ENCODE data around the gene KRTCAP3.
"Not testable (repeated sequence)": the region's sequence is repeated elsewhere in the genome, so short reads cannot be mapped to it uniquely, and the experiment has no call there.

Gene KRTCAP3

DNA sequence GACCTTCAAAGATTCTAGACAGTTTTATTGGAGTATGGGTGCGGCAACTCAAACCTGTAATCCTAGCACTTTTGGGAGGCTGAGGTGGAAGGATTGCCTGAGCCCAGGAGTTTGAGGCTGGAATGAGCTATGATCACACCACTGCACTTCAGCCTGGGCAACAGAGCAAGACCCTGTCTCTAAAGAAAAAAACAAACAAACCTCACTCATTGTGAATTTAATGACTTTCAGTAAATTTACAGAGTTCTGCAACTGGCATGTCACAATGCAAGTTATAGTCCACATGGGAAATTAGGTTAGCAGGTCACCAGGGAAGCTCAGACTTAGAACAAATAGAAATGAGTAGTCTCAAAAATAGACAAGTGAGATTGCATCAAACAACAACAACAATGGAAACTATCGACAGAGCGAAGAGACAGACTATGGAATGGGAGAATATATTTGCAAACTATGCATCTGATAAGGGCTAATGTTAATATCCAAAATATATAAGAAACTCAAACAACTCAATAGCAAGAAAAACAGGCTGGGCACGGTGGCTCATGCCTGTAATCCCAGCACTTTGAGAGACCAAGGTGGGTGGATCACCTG lies 20.4 kb upstream of the KRTCAP3 start:
- ChIA-PET CTCF (no interaction called here), POLR2A (no interaction called here)
- DNase-seq (ENCODE audit: low read depth, low spot score), result no peak
- no peak overlapping the region for H3K4me3 ChIP-seq (ENCODE audit: low read depth, low read length)
- TF ChIP-seq, protein P1, sequence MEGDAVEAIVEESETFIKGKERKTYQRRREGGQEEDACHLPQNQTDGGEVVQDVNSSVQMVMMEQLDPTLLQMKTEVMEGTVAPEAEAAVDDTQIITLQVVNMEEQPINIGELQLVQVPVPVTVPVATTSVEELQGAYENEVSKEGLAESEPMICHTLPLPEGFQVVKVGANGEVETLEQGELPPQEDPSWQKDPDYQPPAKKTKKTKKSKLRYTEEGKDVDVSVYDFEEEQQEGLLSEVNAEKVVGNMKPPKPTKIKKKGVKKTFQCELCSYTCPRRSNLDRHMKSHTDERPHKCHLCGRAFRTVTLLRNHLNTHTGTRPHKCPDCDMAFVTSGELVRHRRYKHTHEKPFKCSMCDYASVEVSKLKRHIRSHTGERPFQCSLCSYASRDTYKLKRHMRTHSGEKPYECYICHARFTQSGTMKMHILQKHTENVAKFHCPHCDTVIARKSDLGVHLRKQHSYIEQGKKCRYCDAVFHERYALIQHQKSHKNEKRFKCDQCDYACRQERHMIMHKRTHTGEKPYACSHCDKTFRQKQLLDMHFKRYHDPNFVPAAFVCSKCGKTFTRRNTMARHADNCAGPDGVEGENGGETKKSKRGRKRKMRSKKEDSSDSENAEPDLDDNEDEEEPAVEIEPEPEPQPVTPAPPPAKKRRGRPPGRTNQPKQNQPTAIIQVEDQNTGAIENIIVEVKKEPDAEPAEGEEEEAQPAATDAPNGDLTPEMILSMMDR (IDR thresholded peaks at IDR 0.05; ENCODE audit: insufficient read depth, low read length, missing control alignments), result no peak

DNA sequence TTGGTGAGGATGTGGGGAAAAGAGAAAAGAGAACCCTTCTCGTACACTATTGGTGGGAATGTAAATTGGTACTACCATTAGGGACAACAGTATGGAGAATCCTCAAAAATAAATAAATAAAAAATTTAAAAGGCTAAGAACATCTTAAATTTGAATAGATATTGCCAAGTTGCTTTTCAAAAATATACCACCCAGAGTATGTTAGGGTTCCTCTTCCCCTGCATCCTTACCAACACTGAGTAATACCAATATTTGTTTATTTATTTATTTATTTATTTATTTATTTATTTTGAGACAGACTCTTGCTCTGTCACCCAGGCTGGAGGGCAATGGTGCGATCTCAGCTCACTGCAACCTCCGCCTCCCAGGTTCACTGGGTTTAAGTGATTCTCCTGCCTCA lies 19.2 kb upstream of the KRTCAP3 start:
- no peak for DNase-seq (ENCODE audit: low read depth, low spot score)
- POLR2A ChIA-PET, result no interaction called here
- no peak overlapping the region for H3K4me3 ChIP-seq (ENCODE audit: low read depth, low read length)
- CTCF ChIA-PET, result interaction anchor here (1.6 to 2.2 kb wide), 2 partner anchors 9 to 14 kb away, joined by 4 to 7 read pairs; partner anchors contain the start of gene PPM1G
- TF ChIP-seq, protein P1 (IDR thresholded peaks at IDR 0.05; ENCODE audit: insufficient read depth, low read length, missing control alignments), result no peak

DNA sequence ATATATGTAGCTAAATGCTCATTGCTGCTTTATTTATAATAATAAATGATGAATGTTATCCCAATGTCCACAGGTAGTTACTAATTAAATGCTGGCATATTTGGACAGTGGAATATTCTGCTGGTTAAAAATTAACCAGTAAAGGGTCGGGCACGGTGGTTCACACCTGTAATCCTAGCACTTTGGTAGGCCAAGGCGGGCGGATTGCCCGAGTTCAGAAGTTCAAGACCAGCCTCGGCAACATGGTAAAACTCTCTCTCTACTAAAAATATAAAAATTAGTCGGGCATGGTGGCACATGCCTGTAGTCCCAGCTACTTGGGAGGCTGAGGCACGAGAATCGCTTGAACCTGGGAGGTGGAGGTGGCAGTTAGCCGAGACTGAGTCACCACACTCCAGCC lies 17.1 kb upstream of the KRTCAP3 start:
- DNase-seq (ENCODE audit: low read depth, low spot score); H3K4me3 ChIP-seq (ENCODE audit: low read depth, low read length); POLR2A ChIA-PET: not testable (repeated sequence)
- CTCF ChIA-PET, result interaction anchor here (2.2 kb wide), 1 partner anchor 16 kb away, joined by 7 read pairs; the partner anchor contains the start of gene PPM1G

DNA sequence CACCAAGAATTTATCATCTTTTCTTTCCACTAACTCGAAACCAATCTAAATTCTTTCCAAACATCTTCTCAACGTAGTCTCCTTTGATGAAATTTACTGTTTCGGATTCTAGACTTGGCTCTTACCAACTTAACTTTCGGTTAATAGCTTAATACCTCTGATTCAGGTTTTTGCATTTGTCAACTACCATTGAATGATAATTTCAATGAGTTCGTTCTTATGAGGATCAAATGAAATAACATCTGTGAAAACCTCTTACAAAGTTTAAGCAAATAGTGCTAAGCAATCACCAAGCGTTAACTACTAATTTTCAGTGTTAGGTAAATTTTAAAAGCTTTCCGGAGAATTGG lies 14.3 kb upstream of the KRTCAP3 start:
- TF ChIP-seq, protein P1 (IDR thresholded peaks at IDR 0.05; ENCODE audit: insufficient read depth, low read length, missing control alignments), result no peak
- ChIA-PET CTCF (interaction anchor here (0.7 to 4.4 kb wide), 4 partner anchors 8 to 255 kb away, joined by 3 to 25 read pairs (median 4); no protein-coding TSS in a partner anchor), POLR2A (interaction anchor here (0.5 to 3.1 kb wide), 6 partner anchors 13 to 213 kb away, joined by 3 to 18 read pairs (median 5); partner anchors contain the start of genes PPM1G and ZNF513)
- H3K4me3 ChIP-seq (ENCODE audit: low read depth, low read length), result peak overlapping the region; percentile 82
- no peak for DNase-seq (ENCODE audit: low read depth, low spot score)

DNA sequence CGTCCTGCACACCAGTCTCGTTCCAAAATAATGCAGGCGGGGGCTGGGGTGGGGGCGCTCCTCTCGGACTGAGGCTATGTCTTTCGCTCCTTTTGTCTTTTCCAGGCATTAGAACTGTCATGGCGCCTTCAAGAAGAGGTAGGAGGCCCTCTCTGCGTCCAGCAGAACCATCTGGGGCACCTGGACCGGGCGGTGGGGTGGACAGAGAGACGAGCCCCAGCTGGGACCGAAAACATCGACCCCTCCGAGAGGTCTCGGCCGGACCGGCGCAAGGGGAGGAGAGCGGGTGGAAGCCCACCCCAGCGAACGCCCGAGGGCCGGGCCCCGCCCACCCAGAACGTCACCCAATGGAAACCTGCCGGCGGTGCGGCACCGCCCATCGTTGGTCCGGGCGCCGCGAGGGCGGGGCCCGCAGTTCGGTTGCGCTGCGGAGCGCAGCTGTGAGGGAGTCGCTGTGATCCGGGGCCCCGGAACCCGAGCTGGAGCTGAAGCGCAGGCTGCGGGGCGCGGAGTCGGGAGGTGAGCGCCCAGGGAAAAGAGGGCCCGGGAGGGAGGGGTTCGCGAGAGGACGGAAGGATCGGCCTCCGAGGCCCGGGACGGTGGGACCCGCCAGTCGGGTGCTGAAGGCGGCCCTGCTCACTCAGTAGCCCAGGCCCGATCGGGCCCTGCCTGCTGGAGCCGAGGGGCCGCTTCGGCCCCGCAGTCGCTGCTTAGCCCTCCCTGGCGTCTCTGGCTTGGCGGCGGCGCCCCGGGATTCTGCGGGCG lies 13.8 kb upstream of the KRTCAP3 start, which contains the start of gene NRBP1:
Gene NRBP1, plus strand, starts transcription at position 419 of the 765 bp plus-strand sequence. CDS start 4,643 bp downstream, outside the sequence.
- DNase-seq (ENCODE audit: low read depth, low spot score), result peak; percentile 29
- POLR2A ChIA-PET, result interaction anchor here (0.5 to 3.1 kb wide), 8 partner anchors 12 to 213 kb away, joined by 3 to 18 read pairs (median 4); partner anchors contain the start of genes CCDC121, GPN1, PPM1G and ZNF513
- CTCF ChIA-PET, result interaction anchor here (0.7 to 4.4 kb wide), 7 partner anchors 9 to 255 kb away, joined by 3 to 25 read pairs (median 5); no protein-coding TSS in a partner anchor
- TF ChIP-seq, protein P1 (IDR thresholded peaks at IDR 0.05; ENCODE audit: insufficient read depth, low read length, missing control alignments), result no peak
- H3K4me3 ChIP-seq (ENCODE audit: low read depth, low read length), result peak within 1 kb of the TSS; percentile 82

DNA sequence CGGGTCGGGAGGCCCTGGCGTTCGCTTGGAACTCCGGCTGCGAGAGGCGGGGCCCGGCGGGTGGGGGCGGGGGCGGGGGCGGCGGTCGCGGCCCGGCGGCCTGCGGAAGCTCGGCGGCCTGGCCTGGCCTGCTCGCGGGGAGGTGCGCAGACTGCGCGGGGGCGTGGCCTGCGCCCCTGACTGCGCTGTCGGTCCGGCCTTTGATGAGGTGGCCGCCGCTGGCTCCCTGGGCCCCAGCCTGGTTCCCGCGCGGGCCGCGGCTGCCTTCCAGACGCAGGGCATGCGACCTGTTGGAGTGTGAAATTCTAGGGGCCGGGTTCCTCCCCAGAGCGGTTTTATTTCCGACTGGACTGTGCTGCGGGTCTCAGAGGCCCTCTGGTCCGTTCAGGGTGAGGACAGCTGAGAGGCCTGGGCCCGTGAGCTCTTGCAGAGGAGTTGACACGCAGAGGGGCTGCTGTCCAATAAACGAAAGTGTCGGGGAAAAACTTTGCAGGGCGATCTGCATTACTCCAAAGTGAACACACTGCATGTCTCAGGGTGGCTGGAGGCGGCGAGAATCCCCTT lies 13.1 kb upstream of the KRTCAP3 start:
- ChIA-PET POLR2A (interaction anchor here (0.6 to 3.1 kb wide), 8 partner anchors 12 to 236 kb away, joined by 3 to 18 read pairs (median 4); partner anchors contain the start of genes CCDC121, GPN1, PPM1G and ZNF513), CTCF (interaction anchor here (0.8 to 4.4 kb wide), 11 partner anchors 10 to 254 kb away, joined by 3 to 25 read pairs (median 4); no protein-coding TSS in a partner anchor)
- TF ChIP-seq, protein P1 (IDR thresholded peaks at IDR 0.05; ENCODE audit: insufficient read depth, low read length, missing control alignments), result no peak
- DNase-seq (ENCODE audit: low read depth, low spot score), result no peak
- peak overlapping the region; percentile 82 for H3K4me3 ChIP-seq (ENCODE audit: low read depth, low read length)

Measured in AG04449 (cell line).